ENCODE measurements around the gene IDE.

Gene IDE

DNA sequence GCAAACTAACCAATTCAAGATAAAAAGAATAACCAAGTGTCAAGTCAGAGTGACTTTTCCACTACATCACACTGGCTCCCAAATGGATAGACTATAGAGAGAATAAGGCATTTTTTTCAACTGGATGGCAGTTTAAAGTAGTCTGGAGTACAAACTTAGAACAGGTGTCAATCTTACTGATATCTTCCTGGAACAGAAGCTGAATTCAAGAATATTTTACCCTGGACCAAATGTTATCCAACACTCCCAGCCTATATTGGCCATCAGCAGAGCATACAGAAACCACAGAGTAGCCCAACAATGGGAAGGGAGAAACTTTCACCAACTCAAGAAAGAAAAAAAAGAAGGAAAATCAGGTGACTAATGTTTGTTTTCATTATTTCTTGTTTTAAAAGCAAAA, 11.5 kb downstream of the IDE start:
- no peak overlapping the region for H3K4me3 ChIP-seq (ENCODE audit: low read length)
- no peak overlapping the region for H3K4me2 ChIP-seq (ENCODE audit: low read length)
- H2AFZ ChIP-seq (ENCODE audit: low read depth, low read length): no peak overlapping the region
- no peaks in the 10 kb centered on the region for H3K4me1 ChIP-seq (ENCODE audit: low read length)
- TF ChIP-seq, protein P1, sequence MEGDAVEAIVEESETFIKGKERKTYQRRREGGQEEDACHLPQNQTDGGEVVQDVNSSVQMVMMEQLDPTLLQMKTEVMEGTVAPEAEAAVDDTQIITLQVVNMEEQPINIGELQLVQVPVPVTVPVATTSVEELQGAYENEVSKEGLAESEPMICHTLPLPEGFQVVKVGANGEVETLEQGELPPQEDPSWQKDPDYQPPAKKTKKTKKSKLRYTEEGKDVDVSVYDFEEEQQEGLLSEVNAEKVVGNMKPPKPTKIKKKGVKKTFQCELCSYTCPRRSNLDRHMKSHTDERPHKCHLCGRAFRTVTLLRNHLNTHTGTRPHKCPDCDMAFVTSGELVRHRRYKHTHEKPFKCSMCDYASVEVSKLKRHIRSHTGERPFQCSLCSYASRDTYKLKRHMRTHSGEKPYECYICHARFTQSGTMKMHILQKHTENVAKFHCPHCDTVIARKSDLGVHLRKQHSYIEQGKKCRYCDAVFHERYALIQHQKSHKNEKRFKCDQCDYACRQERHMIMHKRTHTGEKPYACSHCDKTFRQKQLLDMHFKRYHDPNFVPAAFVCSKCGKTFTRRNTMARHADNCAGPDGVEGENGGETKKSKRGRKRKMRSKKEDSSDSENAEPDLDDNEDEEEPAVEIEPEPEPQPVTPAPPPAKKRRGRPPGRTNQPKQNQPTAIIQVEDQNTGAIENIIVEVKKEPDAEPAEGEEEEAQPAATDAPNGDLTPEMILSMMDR (IDR thresholded peaks at IDR 0.05; ENCODE audit: low read depth, low read length): no peak
- TF ChIP-seq EZH2phosphoT487 (IDR thresholded peaks at IDR 0.05; ENCODE audit: low read depth): no peak
- H3K9me3 ChIP-seq (ENCODE audit: insufficient read depth, low read length): no peaks in the 10 kb centered on the region
- H3K9ac ChIP-seq (ENCODE audit: low read length): no peak overlapping the region
- no peaks in the 10 kb centered on the region for H3K27me3 ChIP-seq (ENCODE audit: low read depth, low read length)
- H3K27ac ChIP-seq (ENCODE audit: low read length): no peak overlapping the region
- H3K36me3 ChIP-seq (replicated peaks; ENCODE audit: low read depth, low read length): peaks cover 13% of the 10 kb centered on the region
- peaks cover 35% of the 10 kb centered on the region for H3K79me2 ChIP-seq (ENCODE audit: low read length)
- H4K20me1 ChIP-seq (ENCODE audit: insufficient read depth, low read length): 0 out of 2 replicates have a peak, but pooled peaks cover 4% of the 10 kb centered on the region

DNA sequence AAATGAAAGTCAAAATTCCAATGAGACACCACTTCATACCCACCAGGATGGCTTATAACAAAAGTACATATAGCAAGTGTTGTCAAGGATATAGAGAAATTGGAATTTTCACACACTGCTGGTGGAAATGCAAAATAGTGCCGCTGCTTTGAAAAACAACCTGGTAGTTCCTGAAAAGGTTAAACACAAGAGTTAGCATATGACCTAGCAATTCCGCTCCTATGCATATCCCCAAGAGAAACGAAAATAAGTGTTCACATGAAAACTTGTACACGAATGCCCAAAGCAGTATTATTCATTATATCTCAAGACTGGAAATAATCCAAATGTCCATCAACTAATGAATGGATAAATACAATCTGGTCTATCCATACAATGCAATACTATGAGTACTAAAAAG, 14.8 kb downstream of the IDE start:
- H3K27ac ChIP-seq (ENCODE audit: low read length): no peak overlapping the region
- H3K27me3 ChIP-seq (ENCODE audit: low read depth, low read length): no peaks in the 10 kb centered on the region
- peaks cover 16% of the 10 kb centered on the region for H3K79me2 ChIP-seq (ENCODE audit: low read length)
- H3K36me3 ChIP-seq (replicated peaks; ENCODE audit: low read depth, low read length): peaks cover 27% of the 10 kb centered on the region
- no peaks in the 10 kb centered on the region for H4K20me1 ChIP-seq (ENCODE audit: insufficient read depth, low read length)
- H2AFZ ChIP-seq (ENCODE audit: low read depth, low read length): no peak overlapping the region
- no peaks in the 10 kb centered on the region for H3K9me3 ChIP-seq (ENCODE audit: insufficient read depth, low read length)
- H3K4me3 ChIP-seq (ENCODE audit: low read length): no peak overlapping the region
- peaks cover 4% of the 10 kb centered on the region; the same call in 1 of the 2 replicates for H3K4me1 ChIP-seq (ENCODE audit: low read length)
- no peak overlapping the region for H3K4me2 ChIP-seq (ENCODE audit: low read length)
- no peak for TF ChIP-seq EZH2phosphoT487 (IDR thresholded peaks at IDR 0.05; ENCODE audit: low read depth)
- TF ChIP-seq, protein P1 (IDR thresholded peaks at IDR 0.05; ENCODE audit: low read depth, low read length): no peak
- H3K9ac ChIP-seq (ENCODE audit: low read length): no peak overlapping the region

DNA sequence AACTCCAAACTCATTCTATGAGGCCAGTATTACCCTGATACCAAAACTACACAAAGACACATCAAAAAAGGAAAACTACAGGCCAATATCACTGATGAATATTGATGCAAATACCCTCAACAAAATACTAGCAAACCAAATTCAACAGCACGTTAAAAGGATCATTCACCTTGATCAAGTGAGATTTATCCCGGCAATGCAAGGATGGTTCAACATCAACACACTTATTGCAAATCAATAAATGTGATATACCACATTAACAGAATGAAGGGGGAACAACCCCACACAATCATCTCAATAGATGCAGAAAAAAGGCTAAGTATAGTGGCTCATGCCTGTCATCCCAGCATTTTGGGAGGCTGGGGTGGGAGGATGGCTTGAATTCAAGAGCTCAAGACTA, 19.9 kb downstream of the IDE start:
- H3K4me3 ChIP-seq (ENCODE audit: low read length): no peak overlapping the region
- H3K79me2 ChIP-seq (ENCODE audit: low read length): peaks cover 11% of the 10 kb centered on the region
- H3K9me3 ChIP-seq (ENCODE audit: insufficient read depth, low read length): no peaks in the 10 kb centered on the region
- no peak overlapping the region for H3K4me2 ChIP-seq (ENCODE audit: low read length)
- H3K27me3 ChIP-seq (ENCODE audit: low read depth, low read length): no peaks in the 10 kb centered on the region
- no peak for TF ChIP-seq EZH2phosphoT487 (IDR thresholded peaks at IDR 0.05; ENCODE audit: low read depth)
- TF ChIP-seq, protein P1 (IDR thresholded peaks at IDR 0.05; ENCODE audit: low read depth, low read length): no peak
- peaks cover 14% of the 10 kb centered on the region for H3K4me1 ChIP-seq (ENCODE audit: low read length)
- no peak overlapping the region for H3K27ac ChIP-seq (ENCODE audit: low read length)
- no peak overlapping the region for H2AFZ ChIP-seq (ENCODE audit: low read depth, low read length)
- H3K9ac ChIP-seq (ENCODE audit: low read length): no peak overlapping the region
- H3K36me3 ChIP-seq (replicated peaks; ENCODE audit: low read depth, low read length): peaks cover 20% of the 10 kb centered on the region
- H4K20me1 ChIP-seq (ENCODE audit: insufficient read depth, low read length): peaks cover 3% of the 10 kb centered on the region; the same call in 1 of the 2 replicates

DNA sequence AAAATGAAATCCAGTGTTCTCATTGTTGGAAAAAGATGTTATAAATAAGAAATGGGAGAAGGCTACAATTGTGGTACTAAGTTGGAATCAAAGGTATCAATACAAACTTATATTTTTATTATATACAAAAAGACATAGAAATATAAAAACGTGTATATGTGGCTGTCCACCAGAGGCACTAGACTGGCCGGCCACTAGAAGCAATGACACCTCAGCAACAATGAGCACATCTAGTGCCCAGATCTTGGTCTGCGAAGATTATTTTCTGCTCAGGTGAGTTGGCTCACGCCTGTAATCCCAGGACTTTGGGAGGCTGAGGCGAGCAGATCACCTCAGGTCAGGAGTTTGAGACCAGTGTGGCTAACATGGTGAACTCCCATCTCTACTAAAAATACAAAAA, 21.6 kb downstream of the IDE start:
- H2AFZ ChIP-seq (ENCODE audit: low read depth, low read length): no peak overlapping the region
- peaks cover 19% of the 10 kb centered on the region for H3K36me3 ChIP-seq (replicated peaks; ENCODE audit: low read depth, low read length)
- no peak overlapping the region for H3K27ac ChIP-seq (ENCODE audit: low read length)
- TF ChIP-seq, protein P1 (IDR thresholded peaks at IDR 0.05; ENCODE audit: low read depth, low read length): no peak
- no peak for TF ChIP-seq EZH2phosphoT487 (IDR thresholded peaks at IDR 0.05; ENCODE audit: low read depth)
- peaks cover 14% of the 10 kb centered on the region for H3K4me1 ChIP-seq (ENCODE audit: low read length)
- peaks cover 11% of the 10 kb centered on the region for H3K79me2 ChIP-seq (ENCODE audit: low read length)
- no peak overlapping the region for H3K4me2 ChIP-seq (ENCODE audit: low read length)
- H3K4me3 ChIP-seq (ENCODE audit: low read length): no peak overlapping the region
- H3K27me3 ChIP-seq (ENCODE audit: low read depth, low read length): no peaks in the 10 kb centered on the region
- no peaks in the 10 kb centered on the region for H3K9me3 ChIP-seq (ENCODE audit: insufficient read depth, low read length)
- peaks cover 3% of the 10 kb centered on the region; the same call in 1 of the 2 replicates for H4K20me1 ChIP-seq (ENCODE audit: insufficient read depth, low read length)
- H3K9ac ChIP-seq (ENCODE audit: low read length): no peak overlapping the region

All from OCI-LY3 (cell line).